ENCODE measurements around the gene MTAP.

MTAP gene

DNA sequence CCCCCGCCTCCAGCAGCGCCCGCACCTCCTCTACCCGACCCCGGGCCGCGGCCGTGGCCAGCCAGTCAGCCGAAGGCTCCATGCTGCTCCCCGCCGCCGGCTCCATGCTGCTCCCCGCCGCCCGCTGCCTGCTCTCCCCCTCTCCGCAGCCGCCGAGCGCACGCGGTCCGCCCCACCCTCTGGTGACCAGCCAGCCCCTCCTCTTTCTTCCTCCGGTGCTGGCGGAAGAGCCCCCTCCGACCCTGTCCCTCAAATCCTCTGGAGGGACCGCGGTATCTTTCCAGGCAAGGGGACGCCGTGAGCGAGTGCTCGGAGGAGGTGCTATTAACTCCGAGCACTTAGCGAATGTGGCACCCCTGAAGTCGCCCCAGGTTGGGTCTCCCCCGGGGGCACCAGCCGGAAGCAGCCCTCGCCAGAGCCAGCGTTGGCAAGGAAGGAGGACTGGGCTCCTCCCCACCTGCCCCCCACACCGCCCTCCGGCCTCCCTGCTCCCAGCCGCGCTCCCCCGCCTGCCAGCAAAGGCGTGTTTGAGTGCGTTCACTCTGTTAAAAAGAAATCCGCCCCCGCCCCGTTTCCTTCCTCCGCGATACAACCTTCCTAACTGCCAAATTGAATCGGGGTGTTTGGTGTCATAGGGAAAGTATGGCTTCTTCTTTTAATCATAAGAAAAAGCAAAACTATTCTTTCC lies 172.4 kb downstream of the MTAP start:
- peak; percentile 83 for DNase-seq

GRCh38 chr9:21976334-21976875 lies 174.0 kb downstream of the MTAP start:
- no peak for DNase-seq

- DNase-seq = no peak
Observed at GRCh38 chr9:21982391-21982790, 180.0 kb downstream of the MTAP start.

DNA sequence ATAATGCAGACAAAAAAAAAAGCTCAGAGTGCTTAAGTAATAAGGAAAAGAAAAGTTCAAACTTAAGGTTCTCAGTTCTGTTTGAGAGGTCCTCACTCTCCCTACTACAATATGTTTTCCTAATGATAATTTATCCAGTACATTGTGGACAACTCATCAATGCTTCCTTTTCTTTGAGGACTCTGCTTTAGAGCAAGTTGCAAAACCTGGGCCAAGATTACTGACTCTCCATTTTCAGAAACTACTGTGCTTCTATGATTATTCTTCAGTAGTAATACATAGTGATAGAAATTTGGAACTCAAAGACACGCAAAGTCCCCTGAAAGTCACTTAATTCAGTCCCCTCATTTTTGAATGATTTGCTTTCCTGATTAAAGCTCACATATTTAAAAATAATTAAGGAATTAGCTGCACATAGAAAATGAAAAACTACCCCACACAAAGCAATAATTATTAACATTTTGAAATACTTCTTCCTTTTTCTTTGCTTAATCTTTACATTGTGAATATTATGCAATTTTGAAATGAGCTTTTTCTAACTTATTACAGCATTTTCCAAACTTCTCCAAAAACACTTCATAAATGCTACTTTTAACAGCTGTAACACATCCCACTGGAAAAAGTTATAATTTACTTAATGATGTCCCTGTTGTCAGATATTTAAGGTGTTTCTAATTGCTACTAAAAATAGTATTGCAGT lies 180.6 kb downstream of the MTAP start:
- no peak for DNase-seq

DNA sequence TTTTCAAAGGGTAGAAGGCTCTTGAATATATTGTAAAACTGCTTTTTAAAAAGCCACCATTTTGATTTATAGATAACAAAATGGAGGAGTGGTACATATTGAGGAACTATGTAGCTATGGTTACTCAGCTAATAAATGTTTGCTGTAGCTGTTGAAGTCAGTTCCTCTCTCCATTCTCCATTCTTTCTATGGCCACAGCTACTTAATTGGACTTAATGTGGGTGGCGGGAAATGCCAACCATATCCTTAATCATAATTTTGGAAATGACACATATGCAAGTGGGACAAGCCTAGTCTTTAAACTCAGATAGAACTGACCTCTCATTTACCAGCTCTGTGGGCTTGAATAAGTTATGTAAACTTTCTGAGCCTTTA lies 181.1 kb downstream of the MTAP start:
- DNase-seq = no peak

GRCh38 chr9:21984101-21984500 lies 181.7 kb downstream of the MTAP start:
- DNase-seq = no peak

DNA sequence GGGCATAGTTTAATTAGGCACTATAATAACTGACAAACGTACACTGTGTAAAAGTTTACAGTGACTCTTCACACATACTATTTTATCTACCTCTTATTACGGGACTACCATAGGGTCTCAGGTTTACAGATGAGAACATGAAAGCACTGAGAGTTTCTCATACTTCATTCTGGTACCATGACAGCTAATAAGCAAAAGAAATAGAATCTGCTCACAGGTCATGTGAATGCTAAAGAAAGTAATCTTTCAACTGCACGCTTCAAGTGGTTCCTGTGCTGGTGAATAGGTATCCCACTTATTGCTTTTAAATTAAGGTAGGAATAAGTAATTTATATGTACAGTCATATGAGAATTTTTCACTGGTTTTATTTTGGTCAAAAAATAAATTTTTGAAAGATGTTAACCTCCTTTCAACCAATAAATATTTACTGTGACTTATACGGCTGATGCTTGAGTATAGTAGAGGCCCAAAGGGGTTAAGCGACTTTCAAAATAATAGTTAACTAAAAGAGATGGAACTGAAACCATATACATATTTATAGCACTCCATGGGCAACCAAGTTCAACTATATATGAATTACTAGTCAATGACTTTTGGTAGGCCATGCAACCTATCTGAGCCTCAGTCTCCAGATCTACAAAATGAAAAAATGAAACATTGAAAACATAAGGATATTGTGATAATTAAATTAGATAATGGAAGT lies 183.7 kb downstream of the MTAP start:
- no peak for DNase-seq
